CD4-positive, alpha-beta T cell treated with Interleukin-17A for 1 hour (primary cell): ENCODE measurements around the gene SIAE.
A peak's percentile ranks its signal among the peaks of the same experiment; 100 is the strongest.

Experiments
- DNase-seq: peaks from one replicate; pipeline ENCODE4 v3.0.0-alpha.2; 2020

The SIAE gene

DNA sequence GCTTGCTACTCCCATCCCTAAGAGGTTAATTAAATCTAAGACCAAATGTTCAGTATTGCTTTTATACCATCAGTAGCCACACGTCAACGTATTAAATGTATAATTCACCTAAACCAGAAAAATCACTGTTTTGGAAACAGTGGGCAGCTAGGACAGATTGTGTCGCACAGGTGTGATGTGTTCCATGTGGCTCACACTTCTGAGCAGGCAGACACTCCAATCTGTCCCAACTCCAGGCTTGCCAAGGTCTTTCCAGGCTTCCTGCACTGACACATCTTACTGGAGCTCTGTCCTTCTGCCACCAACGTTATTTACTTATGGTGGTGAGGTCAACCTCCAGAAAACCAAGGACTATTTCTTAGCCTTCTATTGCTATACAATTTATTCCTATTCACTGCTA lies 11.4 kb downstream of the SIAE start:
- DNase-seq: no peak

GRCh38 chr11:124661553-124661952 lies 12.0 kb downstream of the SIAE start:
- DNase-seq: no peak

DNA sequence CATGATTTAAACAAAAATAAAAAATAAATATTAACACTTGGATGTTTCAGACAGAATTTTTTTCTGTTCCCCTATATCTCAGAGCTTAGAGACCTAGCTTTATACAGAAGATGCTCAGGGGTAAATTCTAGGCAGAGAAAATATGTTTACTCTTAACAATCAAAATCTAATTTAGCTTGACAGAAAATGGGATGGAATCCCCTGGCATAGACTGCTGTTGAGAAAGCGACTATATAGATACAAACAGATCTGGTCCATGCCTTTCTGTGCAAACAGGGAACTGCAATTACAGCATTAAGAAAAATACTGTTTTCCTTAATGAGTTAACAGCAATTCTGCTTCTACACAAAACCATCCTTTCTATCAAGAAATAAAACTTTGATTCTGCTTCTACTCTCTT lies 14.6 kb downstream of the SIAE start:
- DNase-seq: no peak

DNA sequence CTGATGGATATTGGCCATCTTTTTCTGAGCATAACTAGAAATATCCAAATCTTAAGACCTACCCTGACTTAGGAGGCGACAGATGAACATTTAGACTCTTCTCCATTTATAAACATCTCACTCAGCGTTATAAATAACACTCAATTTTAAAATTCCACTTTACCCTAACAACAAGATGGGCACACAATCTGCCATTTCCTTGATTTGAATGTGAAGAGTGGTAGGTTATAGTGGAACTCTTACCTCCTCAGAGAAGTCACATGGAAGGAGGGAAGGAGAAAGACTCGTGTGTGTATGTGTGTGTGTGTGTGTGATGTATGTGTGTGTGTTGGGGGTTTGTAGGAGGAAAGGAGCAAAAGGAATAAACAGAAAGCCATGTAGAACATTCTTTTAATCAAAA lies 15.0 kb downstream of the SIAE start:
- no peak for DNase-seq

- DNase-seq: no peak
Measured at GRCh38 chr11:124657904-124658303, 15.6 kb downstream of the SIAE start.

DNA sequence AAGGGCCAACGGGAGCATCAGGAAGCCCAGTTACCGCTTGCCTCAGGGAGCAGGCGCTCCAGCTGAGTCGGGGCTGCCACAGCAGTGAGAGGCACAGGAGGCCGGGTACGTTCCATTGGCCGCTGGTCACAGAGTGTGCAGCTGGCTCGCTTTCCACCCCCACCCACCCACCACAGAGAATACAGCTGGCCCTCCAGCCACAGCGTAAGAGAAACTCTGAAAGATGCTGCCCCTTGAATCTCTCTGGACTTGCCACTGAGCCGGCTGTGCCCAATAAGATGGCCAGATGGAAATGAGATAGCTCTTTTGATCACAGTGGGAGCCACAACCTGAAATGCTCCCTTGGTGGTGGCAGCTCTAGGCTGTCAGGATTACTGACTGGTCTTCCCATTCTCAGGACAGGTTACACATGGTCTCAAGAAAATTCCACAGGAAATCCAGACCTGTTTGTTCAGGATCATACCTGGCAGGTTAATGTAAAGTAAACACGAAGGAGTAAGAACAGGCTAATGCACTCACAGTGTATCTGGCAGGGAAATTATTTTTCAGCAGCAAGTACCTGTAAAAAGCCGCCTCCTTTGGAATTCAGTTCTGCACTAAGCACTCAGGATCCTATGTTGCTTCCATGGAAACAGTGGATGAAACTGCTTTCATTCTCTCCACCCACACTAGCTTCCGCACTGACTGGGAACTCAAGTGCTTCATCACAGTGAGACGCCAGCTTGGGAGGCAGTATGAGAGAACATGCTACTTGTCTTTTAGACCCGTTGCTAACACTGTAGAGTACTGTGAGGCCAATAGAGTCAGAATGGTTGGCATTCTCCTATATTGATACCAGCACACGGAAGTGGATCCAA lies 16.5 kb downstream of the SIAE start:
- no peak for DNase-seq

GRCh38 chr11:124648610-124649009 lies 24.9 kb downstream of the SIAE start:
- no peak for DNase-seq

- DNase-seq: no peak
Measured at GRCh38 chr11:124646148-124646547, 27.4 kb downstream of the SIAE start.

DNA sequence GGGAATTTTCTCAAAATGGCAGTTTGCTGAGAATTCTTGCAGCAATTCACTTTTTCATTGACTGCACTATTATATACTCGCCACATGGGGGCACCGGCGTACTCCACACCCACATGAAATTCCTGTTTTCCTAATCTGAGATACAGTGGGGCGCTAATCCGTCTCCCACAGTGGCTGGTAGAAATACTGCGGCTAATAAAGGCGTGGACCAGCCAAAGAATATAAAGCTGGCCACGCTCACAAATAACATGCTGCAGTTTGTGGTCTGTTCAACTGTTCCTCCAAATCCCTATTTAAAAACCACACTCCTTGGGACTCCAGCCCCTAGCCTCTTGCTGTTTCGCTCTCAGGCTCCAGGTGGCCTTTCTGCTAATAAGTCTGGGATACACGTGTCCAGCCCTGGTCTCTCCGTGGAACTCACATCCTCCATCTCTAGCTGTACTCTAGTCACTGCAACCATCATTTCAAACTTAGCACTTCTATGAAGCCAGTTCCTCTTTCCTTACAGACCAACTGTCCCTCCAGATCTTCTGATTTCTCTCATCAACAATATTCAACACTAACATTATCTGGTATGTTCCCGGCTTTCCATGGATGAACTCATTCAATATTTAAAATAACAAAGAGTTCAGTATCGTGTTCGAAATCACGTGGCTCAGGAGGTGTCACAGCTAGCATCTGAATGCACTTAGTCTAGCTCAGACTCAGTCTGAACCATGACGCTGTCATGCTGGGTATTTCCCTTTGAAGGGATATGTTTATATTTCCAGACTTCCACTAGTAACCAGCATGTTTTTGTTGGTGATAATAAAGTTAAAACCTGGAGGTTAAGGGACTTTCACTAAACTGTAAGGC lies 28.9 kb downstream of the SIAE start:
- peak; percentile 47 for DNase-seq

DNA sequence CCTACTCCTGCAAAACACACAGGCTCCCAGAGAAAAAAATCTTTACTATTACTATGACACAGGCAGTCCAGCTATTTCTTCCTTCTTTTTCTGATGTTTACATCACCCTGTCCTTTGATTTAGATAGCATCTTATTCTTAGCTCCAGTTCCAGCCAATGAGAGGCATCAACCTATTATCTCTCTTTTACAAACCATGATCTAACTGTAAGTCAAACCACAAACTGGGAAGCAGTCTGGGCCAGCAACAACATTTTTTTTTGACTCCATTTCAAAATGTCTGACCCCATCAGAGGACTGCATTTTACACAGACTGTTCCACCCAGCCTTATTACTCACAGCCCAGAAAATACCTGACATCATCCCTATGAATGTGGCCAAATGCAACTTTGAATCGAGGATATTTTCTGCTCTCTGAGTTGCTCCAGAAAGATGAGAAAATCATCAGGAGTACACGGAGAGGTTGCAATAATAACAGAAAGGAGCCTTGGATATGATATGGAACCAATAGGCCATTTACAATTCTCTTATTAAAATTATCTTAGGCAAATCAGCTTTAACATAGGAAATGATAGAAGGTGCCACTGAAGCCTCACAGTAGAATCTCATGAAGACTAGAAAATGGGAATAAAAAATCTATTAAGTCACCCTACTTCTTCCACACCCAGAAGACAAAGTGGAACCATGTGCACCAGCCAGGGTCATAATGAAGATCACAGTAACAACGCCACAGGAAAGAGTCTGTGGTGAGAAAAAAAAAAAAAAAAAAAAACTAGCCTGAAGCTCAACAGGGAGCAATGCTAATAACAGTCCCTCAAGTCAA lies 29.7 kb downstream of the SIAE start:
- DNase-seq: no peak

- DNase-seq: no peak
Measured at GRCh38 chr11:124643042-124643604, 30.4 kb downstream of the SIAE start.

DNA sequence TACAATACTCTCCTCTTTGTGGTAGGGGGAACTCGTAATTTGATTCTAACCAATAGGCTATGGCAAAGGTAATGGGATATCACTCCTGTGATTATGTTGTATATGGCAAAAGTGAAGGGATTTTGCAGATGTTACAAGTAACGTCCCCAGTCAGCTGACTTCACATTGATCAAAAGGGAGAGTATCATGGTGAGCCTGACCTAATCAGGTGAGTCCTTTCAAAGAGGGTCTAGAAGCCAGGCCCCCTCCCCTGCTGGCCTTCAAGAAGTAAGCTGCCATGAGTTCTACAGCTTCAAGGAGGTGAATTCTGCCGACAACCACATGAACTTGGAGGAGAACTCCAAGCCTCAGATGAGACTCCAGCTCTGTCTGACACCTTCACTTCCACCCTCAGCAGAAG lies 30.9 kb downstream of the SIAE start:
- no peak for DNase-seq

DNA sequence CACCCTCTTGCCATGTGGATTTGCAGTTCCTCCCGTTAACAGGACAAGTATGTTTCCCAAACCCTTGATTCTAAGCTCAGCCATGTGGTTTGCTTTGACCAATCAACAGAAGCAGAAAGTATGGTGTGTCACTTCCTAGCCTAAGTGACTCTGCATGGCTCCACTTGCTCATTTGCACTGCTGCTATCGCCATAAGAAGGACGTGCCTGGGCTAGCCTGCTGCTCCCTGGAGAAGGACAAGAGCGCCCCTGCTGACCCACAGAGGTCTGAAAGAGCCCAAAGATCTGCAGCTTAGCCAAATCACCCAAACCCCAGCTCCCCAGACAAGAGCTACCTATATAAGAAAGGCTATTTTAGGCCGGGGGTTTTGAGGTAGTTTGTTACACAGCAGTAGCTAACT lies 32.9 kb downstream of the SIAE start:
- DNase-seq: no peak

GRCh38 chr11:124639186-124639585 lies 34.4 kb downstream of the SIAE start:
- no peak for DNase-seq

GRCh38 chr11:124638500-124638899 lies 35.0 kb downstream of the SIAE start:
- DNase-seq: no peak

- DNase-seq: no peak
Measured at GRCh38 chr11:124635932-124636331, 37.6 kb downstream of the SIAE start.

- no peak for DNase-seq
Measured at GRCh38 chr11:124633355-124633754, 40.2 kb downstream of the SIAE start.

DNA sequence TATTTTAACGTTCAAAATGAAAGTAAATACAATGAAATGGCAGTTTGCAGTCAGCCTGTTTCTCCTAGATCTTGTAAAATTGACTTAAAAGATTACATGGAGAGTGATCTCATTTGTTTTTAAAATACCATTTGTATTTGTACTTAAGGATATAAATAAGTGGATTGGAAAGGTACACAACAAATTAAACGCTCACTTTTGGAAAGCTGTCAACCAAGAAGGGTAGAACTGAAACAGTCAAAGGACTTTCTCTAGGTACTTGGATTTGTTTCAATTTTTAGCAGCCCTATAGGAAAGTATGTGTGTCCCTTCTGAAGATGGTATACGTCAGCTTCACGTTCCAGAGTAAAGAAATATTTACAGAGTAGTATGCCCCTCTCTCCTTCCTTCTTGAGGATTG lies 43.6 kb downstream of the SIAE start:
- DNase-seq: no peak

DNA sequence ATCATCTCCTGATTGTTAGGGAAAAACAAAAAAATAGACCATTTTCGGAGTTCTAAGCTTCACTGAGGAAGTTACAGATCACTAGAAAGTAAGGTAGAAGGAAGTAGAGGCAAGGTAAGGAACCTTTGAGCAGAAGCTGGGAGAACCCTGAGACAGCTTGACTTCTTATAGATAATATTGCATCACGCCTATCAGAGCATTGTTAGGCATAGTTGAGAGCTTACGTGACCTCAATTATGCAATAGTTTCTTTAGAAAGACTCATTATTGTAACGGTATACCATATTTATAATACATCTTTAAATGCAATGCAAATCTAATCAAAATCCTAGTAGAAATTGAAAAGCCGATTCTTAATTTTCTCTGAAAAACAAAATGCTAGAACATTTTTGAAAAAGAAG lies 46.0 kb downstream of the SIAE start:
- no peak for DNase-seq

GRCh38 chr11:124625504-124626168 lies 47.9 kb downstream of the SIAE start:
- DNase-seq: no peak

GRCh38 chr11:124623861-124624525 lies 49.5 kb downstream of the SIAE start:
- DNase-seq: no peak
